ENCODE results near the gene NRP2.

The NRP2 gene

DNA sequence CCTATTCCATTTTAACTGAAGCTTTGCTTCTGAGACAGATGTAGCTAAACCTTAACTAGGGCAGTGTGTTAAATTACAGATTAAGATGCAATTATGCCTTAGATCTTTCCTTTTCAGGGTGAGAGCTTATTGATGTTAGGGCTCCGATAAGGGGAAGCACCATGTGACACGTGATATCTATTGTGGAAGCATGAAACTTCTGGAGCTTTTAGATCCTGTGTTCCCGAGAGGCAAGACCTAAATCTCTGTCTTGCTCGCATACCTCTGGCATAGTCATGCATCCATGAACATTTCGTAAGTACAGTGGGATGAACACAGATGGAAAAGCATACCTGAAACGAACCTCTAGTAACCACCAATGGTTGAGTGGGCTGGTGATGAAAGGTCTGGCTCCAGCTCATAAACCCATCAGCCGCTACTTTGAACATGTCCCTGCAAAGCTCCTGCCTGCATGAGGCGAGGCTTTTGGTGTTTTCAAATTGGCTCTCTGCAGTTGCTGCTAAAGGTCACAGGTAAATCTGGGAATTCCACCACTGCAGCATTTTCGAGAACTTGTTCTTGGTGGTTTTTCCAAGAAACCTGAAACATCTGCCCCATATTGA, 3.7 kb upstream of the NRP2 start (continued):
- TF ChIP-seq, protein P1, sequence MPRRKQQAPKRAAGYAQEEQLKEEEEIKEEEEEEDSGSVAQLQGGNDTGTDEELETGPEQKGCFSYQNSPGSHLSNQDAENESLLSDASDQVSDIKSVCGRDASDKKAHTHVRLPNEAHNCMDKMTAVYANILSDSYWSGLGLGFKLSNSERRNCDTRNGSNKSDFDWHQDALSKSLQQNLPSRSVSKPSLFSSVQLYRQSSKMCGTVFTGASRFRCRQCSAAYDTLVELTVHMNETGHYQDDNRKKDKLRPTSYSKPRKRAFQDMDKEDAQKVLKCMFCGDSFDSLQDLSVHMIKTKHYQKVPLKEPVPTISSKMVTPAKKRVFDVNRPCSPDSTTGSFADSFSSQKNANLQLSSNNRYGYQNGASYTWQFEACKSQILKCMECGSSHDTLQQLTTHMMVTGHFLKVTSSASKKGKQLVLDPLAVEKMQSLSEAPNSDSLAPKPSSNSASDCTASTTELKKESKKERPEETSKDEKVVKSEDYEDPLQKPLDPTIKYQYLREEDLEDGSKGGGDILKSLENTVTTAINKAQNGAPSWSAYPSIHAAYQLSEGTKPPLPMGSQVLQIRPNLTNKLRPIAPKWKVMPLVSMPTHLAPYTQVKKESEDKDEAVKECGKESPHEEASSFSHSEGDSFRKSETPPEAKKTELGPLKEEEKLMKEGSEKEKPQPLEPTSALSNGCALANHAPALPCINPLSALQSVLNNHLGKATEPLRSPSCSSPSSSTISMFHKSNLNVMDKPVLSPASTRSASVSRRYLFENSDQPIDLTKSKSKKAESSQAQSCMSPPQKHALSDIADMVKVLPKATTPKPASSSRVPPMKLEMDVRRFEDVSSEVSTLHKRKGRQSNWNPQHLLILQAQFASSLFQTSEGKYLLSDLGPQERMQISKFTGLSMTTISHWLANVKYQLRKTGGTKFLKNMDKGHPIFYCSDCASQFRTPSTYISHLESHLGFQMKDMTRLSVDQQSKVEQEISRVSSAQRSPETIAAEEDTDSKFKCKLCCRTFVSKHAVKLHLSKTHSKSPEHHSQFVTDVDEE (CRISPR knock-in tag; IDR thresholded peaks at IDR 0.05) = no peak
- no peak for TF ChIP-seq ARNTL (CRISPR knock-in tag; IDR thresholded peaks at IDR 0.05; ENCODE audit: borderline replicate concordance, low read depth)
- no peak for TF ChIP-seq RARB (CRISPR knock-in tag; IDR thresholded peaks at IDR 0.05)
- TF ChIP-seq TCF4 (CRISPR knock-in tag; IDR thresholded peaks at IDR 0.05; ENCODE audit: borderline replicate concordance) = no peak
- no peak for TF ChIP-seq ZFP3 (CRISPR knock-in tag; IDR thresholded peaks at IDR 0.05)

DNA sequence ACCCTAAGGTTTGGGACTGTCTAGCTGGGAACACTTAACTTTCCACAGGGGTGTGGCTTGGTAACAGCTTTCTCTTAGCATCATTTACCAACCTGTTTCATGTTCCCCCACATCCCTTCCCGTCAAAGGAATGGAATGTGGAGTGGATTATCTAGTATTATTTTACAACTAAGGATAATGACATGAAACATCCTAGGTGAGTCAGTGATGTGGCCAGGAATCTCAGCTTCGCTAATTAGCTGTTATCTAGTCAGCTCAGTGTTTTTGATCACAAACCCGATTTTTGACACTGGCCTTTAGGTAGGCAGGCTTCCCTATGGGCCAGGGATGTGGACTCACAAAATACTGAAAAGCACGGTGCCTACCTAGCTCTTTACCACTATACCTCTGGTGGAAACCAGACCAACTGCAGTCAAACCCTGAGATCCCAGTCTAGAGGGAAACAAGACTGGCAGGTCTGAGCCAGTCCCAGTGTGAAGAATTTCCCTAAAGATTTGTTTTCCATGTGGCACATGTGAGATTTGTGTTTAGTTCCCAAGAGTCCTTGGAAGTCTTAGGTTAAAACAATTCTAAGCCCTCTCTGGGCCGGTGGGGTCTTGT, 2.8 kb upstream of the NRP2 start:
- TF ChIP-seq PPARA (CRISPR knock-in tag; IDR thresholded peaks at IDR 0.05; ENCODE audit: borderline replicate concordance) (no peak), ZNF8 (CRISPR knock-in tag; IDR thresholded peaks at IDR 0.05) (no peak), OSR1 (CRISPR knock-in tag; IDR thresholded peaks at IDR 0.05) (no peak), ISL1 (CRISPR knock-in tag; IDR thresholded peaks at IDR 0.05) (no peak), ZFP30 (CRISPR knock-in tag; IDR thresholded peaks at IDR 0.05) (no peak), ZFP3 (CRISPR knock-in tag; IDR thresholded peaks at IDR 0.05) (no peak), ZNF70 (CRISPR knock-in tag; IDR thresholded peaks at IDR 0.05) (no peak), ESRRG (CRISPR knock-in tag; IDR thresholded peaks at IDR 0.05) (no peak), SNAI2 (CRISPR knock-in tag; IDR thresholded peaks at IDR 0.05) (no peak), ARNTL (CRISPR knock-in tag; IDR thresholded peaks at IDR 0.05; ENCODE audit: borderline replicate concordance, low read depth) (no peak)
- TF ChIP-seq, protein P2, sequence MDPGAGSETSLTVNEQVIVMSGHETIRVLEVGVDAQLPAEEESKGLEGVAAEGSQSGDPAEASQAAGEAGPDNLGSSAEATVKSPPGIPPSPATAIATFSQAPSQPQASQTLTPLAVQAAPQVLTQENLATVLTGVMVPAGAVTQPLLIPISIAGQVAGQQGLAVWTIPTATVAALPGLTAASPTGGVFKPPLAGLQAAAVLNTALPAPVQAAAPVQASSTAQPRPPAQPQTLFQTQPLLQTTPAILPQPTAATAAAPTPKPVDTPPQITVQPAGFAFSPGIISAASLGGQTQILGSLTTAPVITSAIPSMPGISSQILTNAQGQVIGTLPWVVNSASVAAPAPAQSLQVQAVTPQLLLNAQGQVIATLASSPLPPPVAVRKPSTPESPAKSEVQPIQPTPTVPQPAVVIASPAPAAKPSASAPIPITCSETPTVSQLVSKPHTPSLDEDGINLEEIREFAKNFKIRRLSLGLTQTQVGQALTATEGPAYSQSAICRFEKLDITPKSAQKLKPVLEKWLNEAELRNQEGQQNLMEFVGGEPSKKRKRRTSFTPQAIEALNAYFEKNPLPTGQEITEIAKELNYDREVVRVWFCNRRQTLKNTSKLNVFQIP (CRISPR knock-in tag; IDR thresholded peaks at IDR 0.05; ENCODE audit: borderline replicate concordance, low read depth) = no peak
- TF ChIP-seq, protein P3, sequence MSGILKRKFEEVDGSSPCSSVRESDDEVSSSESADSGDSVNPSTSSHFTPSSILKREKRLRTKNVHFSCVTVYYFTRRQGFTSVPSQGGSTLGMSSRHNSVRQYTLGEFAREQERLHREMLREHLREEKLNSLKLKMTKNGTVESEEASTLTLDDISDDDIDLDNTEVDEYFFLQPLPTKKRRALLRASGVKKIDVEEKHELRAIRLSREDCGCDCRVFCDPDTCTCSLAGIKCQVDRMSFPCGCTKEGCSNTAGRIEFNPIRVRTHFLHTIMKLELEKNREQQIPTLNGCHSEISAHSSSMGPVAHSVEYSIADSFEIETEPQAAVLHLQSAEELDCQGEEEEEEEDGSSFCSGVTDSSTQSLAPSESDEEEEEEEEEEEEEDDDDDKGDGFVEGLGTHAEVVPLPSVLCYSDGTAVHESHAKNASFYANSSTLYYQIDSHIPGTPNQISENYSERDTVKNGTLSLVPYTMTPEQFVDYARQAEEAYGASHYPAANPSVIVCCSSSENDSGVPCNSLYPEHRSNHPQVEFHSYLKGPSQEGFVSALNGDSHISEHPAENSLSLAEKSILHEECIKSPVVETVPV (CRISPR knock-in tag; IDR thresholded peaks at IDR 0.05) = no peak
- no peak for ATAC-seq

DNA sequence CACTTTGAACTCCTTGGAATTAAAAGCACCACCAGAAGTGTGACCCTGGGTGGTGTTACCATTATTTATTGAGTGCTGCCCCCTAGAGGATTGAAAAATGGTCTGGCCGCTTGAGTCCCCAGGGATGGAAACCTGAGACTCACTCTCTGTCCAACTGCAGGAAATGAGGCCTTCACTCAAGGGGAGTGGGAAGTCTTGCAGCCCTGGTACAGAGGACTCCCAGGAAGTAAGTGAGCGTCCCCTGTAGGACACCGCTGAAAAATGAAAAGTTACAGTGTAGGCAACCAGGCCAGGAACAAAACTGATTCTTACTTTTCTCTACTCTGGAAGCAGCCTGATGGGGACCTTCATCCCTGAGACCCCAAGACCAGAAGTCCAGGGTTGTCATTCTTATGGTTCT, 2.2 kb upstream of the NRP2 start:
- peak; percentile 66 for ATAC-seq
- TF ChIP-seq BACH2 (CRISPR knock-in tag; IDR thresholded peaks at IDR 0.05; ENCODE audit: borderline replicate concordance) = no peak
- TF ChIP-seq ZNF70 (CRISPR knock-in tag; IDR thresholded peaks at IDR 0.05) = no peak
- no peak for TF ChIP-seq PPARA (CRISPR knock-in tag; IDR thresholded peaks at IDR 0.05; ENCODE audit: borderline replicate concordance)
- TF ChIP-seq, protein P4, sequence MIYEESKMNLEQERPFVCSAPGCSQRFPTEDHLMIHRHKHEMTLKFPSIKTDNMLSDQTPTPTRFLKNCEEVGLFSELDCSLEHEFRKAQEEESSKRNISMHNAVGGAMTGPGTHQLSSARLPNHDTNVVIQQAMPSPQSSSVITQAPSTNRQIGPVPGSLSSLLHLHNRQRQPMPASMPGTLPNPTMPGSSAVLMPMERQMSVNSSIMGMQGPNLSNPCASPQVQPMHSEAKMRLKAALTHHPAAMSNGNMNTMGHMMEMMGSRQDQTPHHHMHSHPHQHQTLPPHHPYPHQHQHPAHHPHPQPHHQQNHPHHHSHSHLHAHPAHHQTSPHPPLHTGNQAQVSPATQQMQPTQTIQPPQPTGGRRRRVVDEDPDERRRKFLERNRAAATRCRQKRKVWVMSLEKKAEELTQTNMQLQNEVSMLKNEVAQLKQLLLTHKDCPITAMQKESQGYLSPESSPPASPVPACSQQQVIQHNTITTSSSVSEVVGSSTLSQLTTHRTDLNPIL (CRISPR knock-in tag; IDR thresholded peaks at IDR 0.05; ENCODE audit: low read depth) = no peak
- no peak for TF ChIP-seq SNAI2 (CRISPR knock-in tag; IDR thresholded peaks at IDR 0.05)
- TF ChIP-seq TCF4 (CRISPR knock-in tag; IDR thresholded peaks at IDR 0.05; ENCODE audit: borderline replicate concordance) = no peak

DNA sequence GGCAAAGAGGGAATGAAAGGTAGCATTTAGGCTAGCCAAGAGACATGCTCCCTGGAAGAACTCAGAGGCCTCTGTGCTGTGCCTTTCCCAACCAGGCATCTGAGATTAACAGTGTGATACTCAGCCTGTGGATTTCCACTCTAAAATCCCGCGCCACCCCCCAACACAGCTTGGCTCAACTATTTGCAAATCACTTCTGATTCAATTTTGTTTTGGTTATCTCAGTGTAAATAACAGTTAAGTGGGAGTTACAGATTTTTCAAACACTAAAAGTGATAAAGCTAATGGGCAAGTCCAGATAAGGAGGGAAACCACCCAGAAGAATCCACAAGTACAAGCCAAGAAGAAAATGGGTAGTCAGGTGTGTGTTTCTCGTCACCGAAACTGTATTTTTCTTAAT, 1.4 kb upstream of the NRP2 start:
- ATAC-seq = no peak
- TF ChIP-seq ZNF8 (CRISPR knock-in tag; IDR thresholded peaks at IDR 0.05) (no peak), TOX (CRISPR knock-in tag; IDR thresholded peaks at IDR 0.05; ENCODE audit: borderline replicate concordance) (no peak), OSR1 (CRISPR knock-in tag; IDR thresholded peaks at IDR 0.05) (no peak), ESRRG (CRISPR knock-in tag; IDR thresholded peaks at IDR 0.05) (no peak), PPARA (CRISPR knock-in tag; IDR thresholded peaks at IDR 0.05; ENCODE audit: borderline replicate concordance) (no peak), RARB (CRISPR knock-in tag; IDR thresholded peaks at IDR 0.05) (no peak), SNAI2 (CRISPR knock-in tag; IDR thresholded peaks at IDR 0.05) (no peak), ISL1 (CRISPR knock-in tag; IDR thresholded peaks at IDR 0.05) (no peak), TCF4 (CRISPR knock-in tag; IDR thresholded peaks at IDR 0.05; ENCODE audit: borderline replicate concordance) (no peak), ARNTL (CRISPR knock-in tag; IDR thresholded peaks at IDR 0.05; ENCODE audit: borderline replicate concordance, low read depth) (no peak), ZC3H10 (CRISPR knock-in tag; IDR thresholded peaks at IDR 0.05) (no peak), GLIS3 (CRISPR knock-in tag; IDR thresholded peaks at IDR 0.05) (no peak), ZFP30 (CRISPR knock-in tag; IDR thresholded peaks at IDR 0.05) (no peak)
- TF ChIP-seq, protein P4 (CRISPR knock-in tag; IDR thresholded peaks at IDR 0.05; ENCODE audit: low read depth) = no peak
- TF ChIP-seq, protein P1 (CRISPR knock-in tag; IDR thresholded peaks at IDR 0.05) = no peak
- TF ChIP-seq, protein P3 (CRISPR knock-in tag; IDR thresholded peaks at IDR 0.05) = no peak
